ENCODE measurements around the gene CDH16. TPM values are rescaled to one million over a fixed set of nuclear protein-coding genes. Genes with fewer than 3 reads are reported as not detected.

CDH16 gene
- total and polyA plus RNA-seq, 2 of the 13 experiments (the other 11 are each of a cell fraction or from before 2014, with no cell fraction given), result 2.7 to 3.9 TPM

- TF ChIP-seq UBTF (CRISPR knock-in tag; IDR thresholded peaks at IDR 0.05), result peak; percentile 54
- no peak for TF ChIP-seq ZNF746 (CRISPR knock-in tag; IDR thresholded peaks at IDR 0.05)
- no peak for TF ChIP-seq THAP9 (CRISPR knock-in tag; IDR thresholded peaks at IDR 0.05; ENCODE audit: borderline replicate concordance)
- TF ChIP-seq ZNF83 (CRISPR knock-in tag; IDR thresholded peaks at IDR 0.05; ENCODE audit: borderline replicate concordance), result no peak
- TF ChIP-seq GATAD2A (CRISPR knock-in tag; IDR thresholded peaks at IDR 0.05), result peak; percentile 52
- no peak for TF ChIP-seq ZNF670 (CRISPR knock-in tag; IDR thresholded peaks at IDR 0.05; ENCODE audit: borderline replicate concordance)
- TF ChIP-seq IKZF5 (CRISPR knock-in tag; IDR thresholded peaks at IDR 0.05), result 0 out of 2 replicates have a peak, but pooled peaks have one; percentile 56
- TF ChIP-seq ZNF580 (CRISPR knock-in tag; IDR thresholded peaks at IDR 0.05; ENCODE audit: borderline replicate concordance, low read depth), result peak; percentile 92; the same call in 1 of the 2 replicates
- TF ChIP-seq GLMP (CRISPR knock-in tag; IDR thresholded peaks at IDR 0.05; ENCODE audit: borderline replicate concordance), result no peak
- TF ChIP-seq ZNF274 (CRISPR knock-in tag; IDR thresholded peaks at IDR 0.05), result no peak
- TF ChIP-seq GABPB1 (CRISPR knock-in tag; IDR thresholded peaks at IDR 0.05), result peak; percentile 31; the same call in 1 of the 2 replicates
- no peak for TF ChIP-seq TAF15 (IDR thresholded peaks at IDR 0.05; ENCODE audit: low read depth, low read length, poor library complexity, severe bottlenecking)
- no peak for TF ChIP-seq ZSCAN20 (CRISPR knock-in tag; IDR thresholded peaks at IDR 0.05; ENCODE audit: borderline replicate concordance)
- no peak for TF ChIP-seq NR2F6 (IDR thresholded peaks at IDR 0.05)
- TF ChIP-seq NR2F6 (CRISPR knock-in tag; IDR thresholded peaks at IDR 0.05), result peak; percentile 45; the same call in 1 of the 2 replicates
- no peak for TF ChIP-seq PLSCR1 (CRISPR knock-in tag; IDR thresholded peaks at IDR 0.05; ENCODE audit: borderline replicate concordance)
- TF ChIP-seq PCBP1 (IDR thresholded peaks at IDR 0.05; ENCODE audit: borderline replicate concordance, low read depth, low read length), result 0 out of 2 replicates have a peak, but pooled peaks have one; percentile 60
- TF ChIP-seq TGIF2 (CRISPR knock-in tag; IDR thresholded peaks at IDR 0.05), result 0 out of 2 replicates have a peak, but pooled peaks have one; percentile 53
- TF ChIP-seq MED13 (CRISPR knock-in tag; IDR thresholded peaks at IDR 0.05), result no peak
- TF ChIP-seq ATAD3A (CRISPR knock-in tag; IDR thresholded peaks at IDR 0.05), result no peak
Measured at GRCh38 chr16:66894948-66895688, 23.6 kb downstream of the CDH16 start (continued).

Data from HepG2 (cell line).